IMR-90 (cell line): ENCODE measurements around the gene RNASE1. TPM values are rescaled to one million over a fixed set of nuclear protein-coding genes. Genes with fewer than 3 reads are reported as not detected.

Experiments used
- ATAC-seq: fragments of 200-7000 bp; cut with Tn5 transposase; 2 replicates; pipeline ENCODE4 v1.9.1; 2020; ENCODE audit warnings: low read depth, mild to moderate bottlenecking, moderate library complexity
- BruUV-seq: library from RNA; stranded (reverse); fragments of 400-500 nt; replicated peaks from 2 replicates; lab custom pipeline; 2021; lab: Mats Ljungman, UMichigan
- CTCF ChIA-PET: fragments of 300-600 bp; formaldehyde crosslinking; extraction: SDS; loops from one replicate; lab custom pipeline; 2021; ENCODE audit warnings: antibody characterized with exemption; lab: Yijun Ruan, JAX
- POLR2A ChIA-PET: fragments of 300-600 bp; sonication (Branson Sonifier 250); formaldehyde crosslinking; loops from one replicate; lab custom pipeline; 2022; ENCODE audit warnings: antibody characterized with exemption; ENCODE audit not compliant: unreplicated experiment; lab: Charles Lee
- DNase-seq: peaks from one replicate; pipeline ENCODE4 v3.0.0; 2013
- H2AFZ ChIP-seq: replicated peaks from 2 replicates; pipeline ENCODE3; 2013; ENCODE audit warnings: low read length, mild to moderate bottlenecking; ENCODE audit not compliant: poor library complexity
- H2AK5ac ChIP-seq: 2 replicates; pipeline ENCODE4 v1.6.1; 2013; ENCODE audit warnings: low read depth, low read length, inconsistent platforms
- H2AK9ac ChIP-seq: replicated peaks from 2 replicates; pipeline ENCODE3; 2013; ENCODE audit warnings: mild to moderate bottlenecking, low read depth, low read length, moderate library complexity; ENCODE audit not compliant: poor library complexity
- H2BK120ac ChIP-seq: 2 replicates; pipeline ENCODE4 v1.6.1; 2013; ENCODE audit warnings: low read depth, low read length, inconsistent platforms
- H2BK15ac ChIP-seq: 3 replicates; pipeline ENCODE4 v1.6.1; 2013; ENCODE audit warnings: low read depth, low read length, inconsistent platforms
- H2BK20ac ChIP-seq: 2 replicates; pipeline ENCODE4 v1.6.1; 2013; ENCODE audit warnings: low read depth, mild to moderate bottlenecking, inconsistent platforms, low read length, moderate library complexity
- H2BK5ac ChIP-seq: 2 replicates; pipeline ENCODE4 v1.6.1; 2013; ENCODE audit warnings: mild to moderate bottlenecking, low read depth, low read length, inconsistent platforms; ENCODE audit not compliant: poor library complexity, severe bottlenecking
- H3K14ac ChIP-seq: replicated peaks from 2 replicates; pipeline ENCODE4 v1.6.1; 2013; ENCODE audit warnings: low read depth, low read length, inconsistent platforms
- H3K18ac ChIP-seq: 2 replicates; pipeline ENCODE4 v1.6.1; 2013; ENCODE audit warnings: low read depth, low read length, control low read depth
- H3K23ac ChIP-seq: 2 replicates; pipeline ENCODE4 v1.6.1; 2013; ENCODE audit warnings: low read depth, low read length, inconsistent platforms
- H3K27ac ChIP-seq: 2 replicates; pipeline ENCODE4 v1.5.1; 2013; ENCODE audit warnings: mild to moderate bottlenecking, control low read depth, low read length; ENCODE audit not compliant: insufficient read depth
- H3K27me3 ChIP-seq: 2 replicates; pipeline ENCODE4 v1.6.1; 2013; ENCODE audit warnings: low read length; ENCODE audit not compliant: control insufficient read depth, insufficient read depth
- H3K36me3 ChIP-seq: 2 replicates; pipeline ENCODE4 v1.6.1; 2013; ENCODE audit warnings: low read length, mixed read lengths; ENCODE audit not compliant: control insufficient read depth, insufficient read depth
- H3K4ac ChIP-seq: 2 replicates; pipeline ENCODE4 v1.6.1; 2013; ENCODE audit warnings: low read depth, low read length, inconsistent platforms
- H3K4me1 ChIP-seq: 2 replicates; pipeline ENCODE4 v1.6.1; 2013; ENCODE audit warnings: low read length, mixed read lengths; ENCODE audit not compliant: control insufficient read depth, insufficient read depth
- H3K4me2 ChIP-seq: 2 replicates; pipeline ENCODE4 v1.6.1; 2013; ENCODE audit warnings: low read depth, mild to moderate bottlenecking, control low read depth, low read length, moderate library complexity
- H3K4me3 ChIP-seq: 2 replicates; pipeline ENCODE4 v1.5.1; 2013; ENCODE audit warnings: low read depth, mild to moderate bottlenecking, control low read depth, low read length, moderate library complexity; ENCODE audit not compliant: insufficient read depth
- H3K56ac ChIP-seq: 2 replicates; pipeline ENCODE4 v1.6.1; 2013; ENCODE audit warnings: low read length, inconsistent platforms; ENCODE audit not compliant: insufficient read depth; ENCODE audit errors: extremely low read depth
- H3K79me1 ChIP-seq, 2 experiments: 2 replicates each; pipeline ENCODE4 v1.6.1; 2013; ENCODE audit warnings: low read length in 2 of 2, inconsistent platforms in 1 of 2, low read depth in 1 of 2
- H3K9ac ChIP-seq: 2 replicates; pipeline ENCODE4 v1.6.1; 2013; ENCODE audit warnings: low read depth, low read length, control low read depth
- H3K9me1 ChIP-seq: 2 replicates; pipeline ENCODE4 v1.6.1; 2013; ENCODE audit warnings: low read length, inconsistent platforms; ENCODE audit not compliant: insufficient read depth
- H3K9me3 ChIP-seq: 2 replicates; pipeline ENCODE4 v1.6.1; 2013; ENCODE audit warnings: low read length; ENCODE audit not compliant: control insufficient read depth, insufficient read depth
- H4K20me1 ChIP-seq: 2 replicates; pipeline ENCODE4 v1.6.1; 2013; ENCODE audit warnings: low read length, inconsistent platforms; ENCODE audit not compliant: insufficient read depth
- H4K5ac ChIP-seq: 2 replicates; pipeline ENCODE4 v1.6.1; 2013; ENCODE audit warnings: mild to moderate bottlenecking, low read depth, low read length, control low read depth
- H4K8ac ChIP-seq, 2 experiments: 2 replicates each; pipeline ENCODE4 v1.6.1; 2013; ENCODE audit warnings: low read depth in 2 of 2, low read length in 2 of 2, control low read depth in 1 of 2, inconsistent platforms in 1 of 2
- H4K91ac ChIP-seq: 2 replicates; pipeline ENCODE4 v1.6.1; 2013; ENCODE audit warnings: low read depth, low read length, inconsistent platforms; ENCODE audit not compliant: insufficient read depth
- CHD1 ChIP-seq: IDR thresholded peaks from 2 replicates; pipeline ENCODE4 v1.6.1; 2012; ENCODE audit warnings: low read depth, low read length, improper control_type of control experiment
- CTCF ChIP-seq: conservative IDR thresholded peaks from 2 replicates; pipeline ENCODE4 v1.5.1; 2012; ENCODE audit warnings: mild to moderate bottlenecking, low read depth, low read length, improper control_type of control experiment
- ELK1 ChIP-seq: fragments of 150-350 bp; IDR thresholded peaks from 2 replicates; pipeline ENCODE4 v1.6.1; 2016; ENCODE audit warnings: low read depth, mild to moderate bottlenecking, low read length, moderate library complexity, borderline replicate concordance
- FOS ChIP-seq: fragments of 150-350 bp; IDR thresholded peaks from 2 replicates; pipeline ENCODE4 v1.6.1; 2016; ENCODE audit warnings: low read depth, low read length
- MAZ ChIP-seq: IDR thresholded peaks from 2 replicates; pipeline ENCODE4 v1.6.1; 2012; ENCODE audit warnings: low read depth, mild to moderate bottlenecking, low read length, improper control_type of control experiment, moderate library complexity, borderline replicate concordance
- NFE2L2 ChIP-seq: fragments of 150-350 bp; IDR thresholded peaks from 2 replicates; pipeline ENCODE4 v1.6.1; 2016; ENCODE audit warnings: low read depth, mild to moderate bottlenecking, low read length
- POLR2A ChIP-seq: IDR thresholded peaks from 2 replicates; pipeline ENCODE4 v1.6.1; 2012; ENCODE audit warnings: mild to moderate bottlenecking, low read depth, low read length
- RCOR1 ChIP-seq: IDR thresholded peaks from 2 replicates; pipeline ENCODE4 v1.6.1; 2012; ENCODE audit warnings: mild to moderate bottlenecking, low read length, improper control_type of control experiment; ENCODE audit not compliant: insufficient replicate concordance
- SMC3 ChIP-seq: fragments of 150-350 bp; IDR thresholded peaks from 2 replicates; pipeline ENCODE4 v1.6.1; 2016; ENCODE audit warnings: low read depth, mild to moderate bottlenecking, antibody characterized with exemption, low read length, moderate library complexity
- USF2 ChIP-seq: fragments of 150-350 bp; IDR thresholded peaks from 2 replicates; pipeline ENCODE4 v1.6.1; 2017; ENCODE audit warnings: mild to moderate bottlenecking, antibody characterized with exemption, low read length, low read depth
- WGBS, 2 experiments: methylation state at CpG; one replicate each; pipeline versions ENCODE4 v1.1.5 to v1.1.7; 2013; ENCODE audit warnings: missing lambda C conversion rate in 2 of 2; ENCODE audit not compliant: insufficient read length in 1 of 2; ENCODE audit errors: extremely low coverage in 2 of 2; 5-methylcytosine and 5-hydroxymethylcytosine counted together
- dilution Hi-C: fragments of 300-500 bp; cut with HindIII; formaldehyde crosslinking; loops from one replicate; pipeline ENCODE4 v1.14.3; 2018; ENCODE audit warnings: low sequenced_read_pairs; ENCODE audit not compliant: unreplicated experiment
- in situ Hi-C: fragments of 300-500 bp; cut with MboI; formaldehyde crosslinking; loops from 3 replicates; pipeline ENCODE4 v1.14.3; 2019; ENCODE audit warnings: low sequenced_read_pairs, inconsistent platforms, mixed read lengths
- intact Hi-C: fragments of 100-400 bp; cut with micrococcal nuclease; formaldehyde crosslinking; loops from 2 replicates; pipeline ENCODE4 v1.10.0; 2022
- polyA plus RNA-seq, 3 experiments: library from polyadenylated mRNA; depleted of rRNA; stranded (reverse); fragments of >200 nt; gene quantifications; 2 replicates each; pipeline ENCODE4 v1.2.3, GENCODE V29; 2012; ENCODE audit warnings: low replicate concordance in 1 of 3
- total RNA-seq: library from RNA; depleted of rRNA; stranded (reverse); fragments of >200 nt; gene quantifications from 2 replicates; pipeline ENCODE4 v1.2.3, GENCODE V29; 2012

Gene RNASE1
- total and polyA plus RNA-seq, 2 of the 4 experiments (the other 2 are of a cell fraction) = not detected

GRCh38 chr14:20837831-20838230 is 35.2 kb upstream of the RNASE1 start:
- Histone ChIP-seq H3K9ac (no peak overlapping the region), H3K18ac (no peak overlapping the region), H2AK5ac (no peak overlapping the region), H2AFZ (no peak overlapping the region), H3K9me1 (no peaks in the 10 kb centered on the region), H3K4me2 (no peak overlapping the region), H3K4ac (no peak overlapping the region), H3K56ac (no peak overlapping the region), H3K27ac (no peak overlapping the region), H3K36me3 (no peaks in the 10 kb centered on the region), H4K91ac (no peak overlapping the region), H3K79me1 (no peaks in the 10 kb centered on the region), H3K27me3 (no peaks in the 10 kb centered on the region; the same call in 1 of the 2 replicates), H2BK20ac (no peak overlapping the region), H3K4me3 (no peak overlapping the region), H4K20me1 (no peaks in the 10 kb centered on the region), H3K4me1 (no peaks in the 10 kb centered on the region), H2BK15ac (no peak overlapping the region), H3K9me3 (no peaks in the 10 kb centered on the region), H2AK9ac (no peak overlapping the region), H3K23ac (no peak overlapping the region), H2BK5ac (no peak overlapping the region), H4K5ac (no peak overlapping the region), H3K14ac (no peak overlapping the region), H2BK120ac (no peak overlapping the region), H4K8ac (no peak overlapping the region)
- BruUV-seq = no TSS peak
- TF ChIP-seq POLR2A (no peak), CTCF (no peak), NFE2L2 (no peak), MAZ (no peak), USF2 (no peak), SMC3 (no peak), CHD1 (no peak), RCOR1 (no peak), ELK1 (no peak), FOS (no peak)
- dilution Hi-C loops = no loop called here
- POLR2A ChIA-PET = no interaction called here
- CTCF ChIA-PET = no interaction called here
- ATAC-seq (no peak), DNase-seq (no peak)
- WGBS, 2 experiments = no CpG with 5 or more reads among the region's 3 CpGs
- in situ Hi-C loops = no loop called here
- intact Hi-C loops = no loop called here
